ENCODE data around the gene IFFO2.

GRCh38 chr1:18936814-18937481, 19.5 kb downstream of the IFFO2 start:
- TF ChIP-seq YY1 (IDR thresholded peaks at IDR 0.05; ENCODE audit: low read depth) (no peak), EZH2phosphoT487 (IDR thresholded peaks at IDR 0.05; ENCODE audit: borderline replicate concordance, low read depth) (no peak)

Data from SK-N-SH (cell line).